Liver (tissue), 3 donors: ENCODE data around the gene ZNF653.

ENCODE experiments used
- CTCF ChIP-seq: fragments of 150-350 bp; IDR thresholded peaks from 2 replicates; pipeline ENCODE4 v1.5.1; 2017; ENCODE audit warnings: improper control_type of control experiment, low read depth, low read length; ENCODE audit not compliant: missing input control
- HNF4A ChIP-seq, 2 donors: conservative IDR thresholded peaks; 2 replicates each; pipeline ENCODE4 v1.6.1; 2016; ENCODE audit warnings: antibody characterized with exemption in 2 of 2, mild to moderate bottlenecking in 2 of 2
- JUND ChIP-seq, 2 donors: IDR thresholded peaks; 2 replicates each; pipeline ENCODE4 v1.6.1; 2016; ENCODE audit warnings: antibody characterized with exemption in 2 of 2
- MAX ChIP-seq: IDR thresholded peaks from 2 replicates; pipeline ENCODE4 v1.6.1; 2016; ENCODE audit warnings: antibody characterized with exemption
- SP1 ChIP-seq: IDR thresholded peaks from 2 replicates; pipeline ENCODE4 v1.6.1; 2018; ENCODE audit warnings: antibody characterized with exemption, mild to moderate bottlenecking
- YY1 ChIP-seq: IDR thresholded peaks from 2 replicates; pipeline ENCODE4 v1.6.1; 2016; ENCODE audit warnings: antibody characterized with exemption, mild to moderate bottlenecking
- TF ChIP-seq, protein P1 (sequence below): IDR thresholded peaks from 2 replicates; pipeline ENCODE4 v1.6.1; 2016; ENCODE audit warnings: antibody characterized with exemption
- donor health status: healthy.
- donor health status: healthy.

- TF ChIP-seq CTCF (no peak), HNF4A (conservative IDR thresholded peaks at IDR 0.05) (no peak), YY1 (no peak), JUND (IDR thresholded peaks at IDR 0.05) (no peak), MAX (no peak), SP1 (no peak)
- TF ChIP-seq, protein P1, sequence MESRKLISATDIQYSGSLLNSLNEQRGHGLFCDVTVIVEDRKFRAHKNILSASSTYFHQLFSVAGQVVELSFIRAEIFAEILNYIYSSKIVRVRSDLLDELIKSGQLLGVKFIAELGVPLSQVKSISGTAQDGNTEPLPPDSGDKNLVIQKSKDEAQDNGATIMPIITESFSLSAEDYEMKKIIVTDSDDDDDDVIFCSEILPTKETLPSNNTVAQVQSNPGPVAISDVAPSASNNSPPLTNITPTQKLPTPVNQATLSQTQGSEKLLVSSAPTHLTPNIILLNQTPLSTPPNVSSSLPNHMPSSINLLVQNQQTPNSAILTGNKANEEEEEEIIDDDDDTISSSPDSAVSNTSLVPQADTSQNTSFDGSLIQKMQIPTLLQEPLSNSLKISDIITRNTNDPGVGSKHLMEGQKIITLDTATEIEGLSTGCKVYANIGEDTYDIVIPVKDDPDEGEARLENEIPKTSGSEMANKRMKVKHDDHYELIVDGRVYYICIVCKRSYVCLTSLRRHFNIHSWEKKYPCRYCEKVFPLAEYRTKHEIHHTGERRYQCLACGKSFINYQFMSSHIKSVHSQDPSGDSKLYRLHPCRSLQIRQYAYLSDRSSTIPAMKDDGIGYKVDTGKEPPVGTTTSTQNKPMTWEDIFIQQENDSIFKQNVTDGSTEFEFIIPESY: no peak
These were observed 1.1 kb downstream of the ZNF653 start for GRCh38 chr19:11504502-11505031.
